ENCODE results near the gene YTHDF1. TPM values are rescaled to one million over a fixed set of nuclear protein-coding genes. Genes with fewer than 3 reads are reported as not detected.

Gene YTHDF1
- total RNA-seq, 1 donor from 2014 or later = 62.1 TPM

- DNase-seq (ENCODE audit: low spot score) = no peak
- Mint-ChIP-seq H3K36me3 (ENCODE audit: low read depth, unreplicated experiment) (no peaks in the 10 kb centered on the region), H3K27ac (ENCODE audit: unreplicated experiment) (no peak overlapping the region), H3K9me3 (ENCODE audit: unreplicated experiment) (no peaks in the 10 kb centered on the region), H3K4me1 (ENCODE audit: unreplicated experiment) (no peaks in the 10 kb centered on the region), H3K4me3 (ENCODE audit: unreplicated experiment) (no peak overlapping the region), H3K27me3 (ENCODE audit: unreplicated experiment) (peaks cover 6% of the 10 kb centered on the region)
- no peak for TF ChIP-seq CTCF (IDR thresholded peaks at IDR 0.05; ENCODE audit: unreplicated experiment)
These were observed 62.4 kb downstream of the YTHDF1 start for GRCh38 chr20:63153254-63154221.

DNA sequence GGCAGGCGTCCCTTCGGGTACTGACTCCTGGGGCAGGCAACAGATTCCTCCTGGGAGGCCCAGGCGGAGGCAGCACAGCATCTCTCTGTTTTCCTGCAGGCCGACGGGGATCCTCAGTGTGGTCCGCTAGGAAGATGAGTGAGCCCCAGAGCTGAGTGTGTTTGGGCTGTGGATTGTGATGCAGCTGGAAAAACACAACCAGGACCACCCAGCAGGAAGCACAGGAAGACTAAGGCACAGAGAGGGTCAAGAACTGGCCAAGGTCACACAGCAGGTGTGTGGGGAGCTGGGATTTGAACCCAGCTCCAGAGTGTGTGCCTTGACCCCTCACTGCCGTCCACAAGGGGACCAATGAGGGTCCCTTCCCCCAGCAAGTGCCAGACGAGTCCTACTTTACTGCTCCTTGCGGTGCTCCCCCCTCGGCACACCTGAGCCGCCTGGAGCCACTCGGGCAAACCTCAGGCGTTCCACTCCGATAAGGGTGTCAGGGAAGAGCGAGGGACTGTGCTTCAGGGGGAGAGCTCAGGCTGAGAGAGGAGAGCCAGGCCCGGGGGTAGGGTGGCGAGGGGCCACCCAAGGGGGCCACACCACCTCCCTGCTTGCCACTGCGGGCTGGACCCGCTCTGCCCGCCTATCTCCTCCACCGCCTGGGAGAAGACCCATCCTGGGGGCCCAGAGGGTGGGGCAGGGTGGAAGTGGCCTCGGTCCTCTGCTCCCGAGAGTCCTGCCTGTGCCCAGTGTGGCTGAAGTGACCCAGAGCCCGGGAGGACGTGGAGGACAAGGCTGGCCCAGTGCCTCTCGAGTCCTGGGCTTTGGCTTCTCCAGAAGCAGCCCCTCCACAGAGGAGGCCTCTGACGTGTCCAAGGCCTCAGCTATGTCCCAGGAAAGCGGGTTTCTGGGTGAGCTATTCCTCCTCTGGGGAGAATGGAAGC, 63.3 kb downstream of the YTHDF1 start:
- Mint-ChIP-seq H3K36me3 (ENCODE audit: low read depth, unreplicated experiment) (no peaks in the 10 kb centered on the region), H3K9me3 (ENCODE audit: unreplicated experiment) (peaks cover 7% of the 10 kb centered on the region), H3K4me1 (ENCODE audit: unreplicated experiment) (no peaks in the 10 kb centered on the region), H3K27ac (ENCODE audit: unreplicated experiment) (no peak overlapping the region), H3K4me3 (ENCODE audit: unreplicated experiment) (no peak overlapping the region), H3K27me3 (ENCODE audit: unreplicated experiment) (peaks cover 6% of the 10 kb centered on the region)
- DNase-seq (ENCODE audit: low spot score) = no peak
- TF ChIP-seq CTCF (IDR thresholded peaks at IDR 0.05; ENCODE audit: unreplicated experiment) = no peak

DNA sequence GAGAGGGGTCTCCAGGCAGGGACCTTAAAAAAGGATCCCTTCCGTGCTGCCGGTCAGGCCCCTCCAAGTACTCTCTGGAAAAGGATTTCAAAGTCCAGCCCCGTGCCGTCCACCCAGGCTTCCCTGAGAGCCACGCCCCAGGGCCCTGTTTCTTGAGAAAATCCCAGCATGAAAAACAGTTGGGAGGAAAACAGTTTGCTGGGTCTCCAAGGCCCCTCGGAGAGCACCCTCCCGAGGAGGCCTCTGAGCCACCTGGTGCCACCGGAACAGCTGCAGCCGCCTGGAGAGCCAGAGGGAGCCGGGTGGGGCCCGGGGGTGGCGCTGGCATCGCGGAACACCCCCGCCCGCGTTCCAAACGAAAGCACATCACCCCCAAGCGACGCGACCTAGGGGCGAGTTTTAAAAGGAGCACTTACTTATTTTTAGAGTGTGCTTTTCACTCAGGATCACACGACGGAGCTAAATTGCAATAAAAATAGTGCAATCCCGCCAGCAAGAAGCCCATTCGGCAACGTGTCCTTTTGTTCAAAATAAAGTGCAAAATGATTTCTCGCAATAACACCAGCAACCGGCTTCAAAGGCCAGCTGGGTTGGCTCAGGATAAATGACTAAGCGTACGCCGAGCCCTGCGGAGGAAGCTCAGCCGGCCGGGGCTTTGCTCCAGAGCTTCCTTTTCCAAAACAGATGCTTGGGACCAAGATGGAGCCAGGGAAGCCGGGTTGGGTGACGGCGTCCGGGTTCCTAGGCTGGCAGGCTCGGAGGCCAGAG, 64.2 kb downstream of the YTHDF1 start:
- Mint-ChIP-seq H3K36me3 (ENCODE audit: low read depth, unreplicated experiment) (no peaks in the 10 kb centered on the region), H3K27me3 (ENCODE audit: unreplicated experiment) (peaks cover 6% of the 10 kb centered on the region), H3K4me3 (ENCODE audit: unreplicated experiment) (no peak overlapping the region), H3K9me3 (ENCODE audit: unreplicated experiment) (peaks cover 7% of the 10 kb centered on the region), H3K27ac (ENCODE audit: unreplicated experiment) (no peak overlapping the region), H3K4me1 (ENCODE audit: unreplicated experiment) (no peaks in the 10 kb centered on the region)
- no peak for DNase-seq (ENCODE audit: low spot score)
- no peak for TF ChIP-seq CTCF (IDR thresholded peaks at IDR 0.05; ENCODE audit: unreplicated experiment)

GRCh38 chr20:63150911-63151531, 64.9 kb downstream of the YTHDF1 start:
- DNase-seq (ENCODE audit: low spot score) = no peak
- Mint-ChIP-seq H3K4me1 (ENCODE audit: unreplicated experiment) (no peaks in the 10 kb centered on the region), H3K27ac (ENCODE audit: unreplicated experiment) (no peak overlapping the region), H3K4me3 (ENCODE audit: unreplicated experiment) (no peak overlapping the region), H3K27me3 (ENCODE audit: unreplicated experiment) (peaks cover 6% of the 10 kb centered on the region), H3K36me3 (ENCODE audit: low read depth, unreplicated experiment) (no peaks in the 10 kb centered on the region), H3K9me3 (ENCODE audit: unreplicated experiment) (peaks cover 7% of the 10 kb centered on the region)
- no peak for TF ChIP-seq CTCF (IDR thresholded peaks at IDR 0.05; ENCODE audit: unreplicated experiment)
